Smooth muscle cell (in vitro differentiated cells): Measurements from ENCODE around the gene MAP2K4. TPM values are rescaled to one million over a fixed set of nuclear protein-coding genes. Genes with fewer than 3 reads are reported as not detected.
A peak's percentile ranks its signal among the peaks of the same experiment; 100 is the strongest.

Source experiments
- DNase-seq: peaks from one replicate; lab custom pipeline; 2025; ENCODE audit not compliant: unreplicated experiment; lab: John Stamatoyannopoulos, UW
- H2AFZ ChIP-seq: fragments of 200-600 bp; sonication (generic); 2 replicates; pipeline ENCODE4 v1.6.0; 2016; ENCODE audit warnings: antibody characterized with exemption, low read depth, mild to moderate bottlenecking
- H3F3A ChIP-seq: fragments of 200-600 bp; sonication (generic); 2 replicates; pipeline ENCODE4 v1.6.0; 2017; ENCODE audit warnings: antibody characterized with exemption, low read depth
- H3K27ac ChIP-seq: fragments of 200-600 bp; sonication (generic); 2 replicates; pipeline ENCODE4 v1.5.1; 2016; ENCODE audit warnings: low read depth, mild to moderate bottlenecking
- H3K27me3 ChIP-seq: fragments of 200-600 bp; sonication (generic); 2 replicates; pipeline ENCODE4 v1.6.1; 2016; ENCODE audit warnings: low read depth, mild to moderate bottlenecking
- H3K36me3 ChIP-seq: fragments of 200-600 bp; sonication (generic); 2 replicates; pipeline ENCODE4 v1.5.1; 2016; ENCODE audit warnings: low read depth
- H3K4me1 ChIP-seq: fragments of 200-600 bp; sonication (generic); 2 replicates; pipeline ENCODE4 v1.5.1; 2016; ENCODE audit warnings: low read depth
- H3K4me2 ChIP-seq: fragments of 200-600 bp; sonication (generic); 2 replicates; pipeline ENCODE4 v1.6.0; 2016; ENCODE audit warnings: mild to moderate bottlenecking
- H3K4me3 ChIP-seq: fragments of 200-600 bp; sonication (generic); 2 replicates; pipeline ENCODE4 v1.5.1; 2016; ENCODE audit warnings: mild to moderate bottlenecking
- H3K79me2 ChIP-seq: fragments of 200-600 bp; sonication (generic); 2 replicates; pipeline ENCODE4 v1.6.0; 2016; ENCODE audit warnings: low read depth, mild to moderate bottlenecking
- H3K9ac ChIP-seq: fragments of 200-600 bp; sonication (generic); 2 replicates; pipeline ENCODE4 v1.6.0; 2016; ENCODE audit warnings: low read depth
- H3K9me3 ChIP-seq: fragments of 200-600 bp; sonication (generic); replicated peaks from 2 replicates; pipeline ENCODE4 v1.5.1; 2016; ENCODE audit warnings: low read depth
- H4K20me1 ChIP-seq: fragments of 200-600 bp; sonication (generic); 2 replicates; pipeline ENCODE4 v1.6.0; 2016; ENCODE audit warnings: low read depth
- CTCF ChIP-seq: fragments of 200-600 bp; sonication (generic); IDR thresholded peaks from 2 replicates; pipeline ENCODE4 v1.5.1; 2017; ENCODE audit warnings: borderline replicate concordance, mild to moderate bottlenecking, antibody characterized with exemption; ENCODE audit not compliant: insufficient read depth, poor library complexity, severe bottlenecking
- WGBS: methylation state at CpG from one replicate; pipeline ENCODE4 v1.1.7; 2016; ENCODE audit warnings: low lambda C conversion rate; 5-methylcytosine and 5-hydroxymethylcytosine counted together
- polyA plus RNA-seq: library from polyadenylated mRNA; unstranded; fragments of >200 nt; fragmentation: Nextera tagmentation; extraction: Ambion mirVana; gene quantifications from 2 replicates; pipeline ENCODE4 v1.2.1, GENCODE V29; 2016
- total RNA-seq: library from RNA; depleted of rRNA; stranded (reverse); fragments of >200 nt; gene quantifications from 2 replicates; pipeline ENCODE4 v1.2.3, GENCODE V29; 2014

The MAP2K4 gene
- total and polyA plus RNA-seq, 2 experiments from 2014 or later = 33.0 to 54.9 TPM

GRCh38 chr17:12081720-12082119, 61.0 kb downstream of the MAP2K4 start:
- DNase-seq = no peak

GRCh38 chr17:12085076-12085949, 64.6 kb downstream of the MAP2K4 start:
- Histone ChIP-seq H4K20me1 (peaks cover 82% of the 10 kb centered on the region), H2AFZ (no peak overlapping the region), H3F3A (no peaks in the 10 kb centered on the region), H3K4me3 (no peak overlapping the region), H3K36me3 (no peaks in the 10 kb centered on the region), H3K4me2 (no peak overlapping the region), H3K9me3 (no peaks in the 10 kb centered on the region), H3K27ac (no peak overlapping the region), H3K27me3 (no peaks in the 10 kb centered on the region), H3K79me2 (peaks cover 46% of the 10 kb centered on the region), H3K4me1 (peaks cover 6% of the 10 kb centered on the region), H3K9ac (no peak overlapping the region)
- no peak for TF ChIP-seq CTCF
- WGBS = 87% methylated on average over 4 of the region's 4 CpGs
- DNase-seq = no peak

More at GRCh38 chr17:12081720-12082119, 61.0 kb downstream of the MAP2K4 start:
- no peaks in the 10 kb centered on the region for H3F3A ChIP-seq
- H3K4me2 ChIP-seq = no peak overlapping the region
- H3K79me2 ChIP-seq = peaks cover 50% of the 10 kb centered on the region
- peaks cover 3% of the 10 kb centered on the region for H3K36me3 ChIP-seq
- H2AFZ ChIP-seq = no peak overlapping the region
- H3K9ac ChIP-seq = no peak overlapping the region
- H3K9me3 ChIP-seq = no peaks in the 10 kb centered on the region
- H4K20me1 ChIP-seq = peaks cover 69% of the 10 kb centered on the region
- H3K27ac ChIP-seq = no peak overlapping the region
- 94% methylated on average over 8 of the region's 8 CpGs for WGBS
- no peaks in the 10 kb centered on the region for H3K27me3 ChIP-seq
- H3K4me3 ChIP-seq = no peak overlapping the region
- H3K4me1 ChIP-seq = no peaks in the 10 kb centered on the region
- TF ChIP-seq CTCF = no peak

- Histone ChIP-seq H2AFZ (no peak overlapping the region), H3K79me2 (peaks cover 53% of the 10 kb centered on the region), H3K4me2 (no peak overlapping the region), H3F3A (no peaks in the 10 kb centered on the region), H3K36me3 (no peaks in the 10 kb centered on the region), H3K27me3 (no peaks in the 10 kb centered on the region), H4K20me1 (peaks cover 64% of the 10 kb centered on the region), H3K27ac (no peak overlapping the region), H3K4me1 (peaks cover 6% of the 10 kb centered on the region), H3K4me3 (no peak overlapping the region), H3K9ac (no peak overlapping the region), H3K9me3 (no peaks in the 10 kb centered on the region)
- DNase-seq = no peak
- TF ChIP-seq CTCF = no peak
- 97% methylated on average over 1 of the region's 1 CpG for WGBS
Observed at GRCh38 chr17:12088035-12088434, 67.4 kb downstream of the MAP2K4 start.

- Histone ChIP-seq H3K4me3 (no peak overlapping the region), H3K79me2 (peaks cover 57% of the 10 kb centered on the region), H3K27me3 (no peaks in the 10 kb centered on the region), H3K9ac (no peak overlapping the region), H3F3A (no peaks in the 10 kb centered on the region), H4K20me1 (peaks cover 57% of the 10 kb centered on the region), H3K4me1 (peaks cover 6% of the 10 kb centered on the region), H3K9me3 (no peaks in the 10 kb centered on the region), H3K36me3 (no peaks in the 10 kb centered on the region), H3K4me2 (peak overlapping the region; percentile 63), H2AFZ (no peak overlapping the region), H3K27ac (peak overlapping the region; percentile 12)
- 59% methylated on average over 3 of the region's 3 CpGs for WGBS
- no peak for TF ChIP-seq CTCF
- DNase-seq = no peak
Observed at GRCh38 chr17:12089809-12090384, 69.2 kb downstream of the MAP2K4 start.
